Neutrophil (primary cell): ENCODE results near the gene SLC37A2.
A peak's percentile ranks its signal among the peaks of the same experiment; 100 is the strongest.

Experiments used
- H3K27ac ChIP-seq: fragments of 200-600 bp; sonication (generic); 2 replicates; pipeline ENCODE4 v1.5.1; 2016; ENCODE audit warnings: mild to moderate bottlenecking, moderate library complexity
- H3K27me3 ChIP-seq: fragments of 200-600 bp; sonication (generic); 2 replicates; pipeline ENCODE4 v1.6.0; 2016; ENCODE audit warnings: mild to moderate bottlenecking
- H3K36me3 ChIP-seq: fragments of 200-600 bp; sonication (generic); 2 replicates; pipeline ENCODE4 v1.5.1; 2017
- H3K4me1 ChIP-seq, 2 experiments: fragments of 200-600 bp in 1 of 2; sonication (generic) in 1 of 2; 1 replicate in 1 of 2; 2 replicates in 1 of 2; pipeline versions ENCODE4 v1.5.1 to v1.6.1; 2013 to 2016; ENCODE audit warnings: low read depth in 1 of 2, low read length in 1 of 2, mild to moderate bottlenecking in 1 of 2, moderate library complexity in 1 of 2; ENCODE audit not compliant: control insufficient read depth in 1 of 2, insufficient read depth in 1 of 2
- H3K4me3 ChIP-seq, 2 experiments: fragments of 200-600 bp in 1 of 2; sonication (generic) in 1 of 2; 1 replicate in 1 of 2; 2 replicates in 1 of 2; pipeline ENCODE4 v1.5.1; 2013 to 2016; ENCODE audit warnings: low read depth in 1 of 2, low read length in 1 of 2, mild to moderate bottlenecking in 1 of 2, moderate library complexity in 1 of 2
- H3K9me3 ChIP-seq: fragments of 200-600 bp; sonication (generic); 2 replicates; pipeline ENCODE4 v1.5.1; 2016
- CTCF ChIP-seq: fragments of 200-600 bp; sonication (generic); IDR thresholded peaks from 2 replicates; pipeline ENCODE4 v1.5.1; 2016; ENCODE audit warnings: antibody characterized with exemption

SLC37A2 gene

DNA sequence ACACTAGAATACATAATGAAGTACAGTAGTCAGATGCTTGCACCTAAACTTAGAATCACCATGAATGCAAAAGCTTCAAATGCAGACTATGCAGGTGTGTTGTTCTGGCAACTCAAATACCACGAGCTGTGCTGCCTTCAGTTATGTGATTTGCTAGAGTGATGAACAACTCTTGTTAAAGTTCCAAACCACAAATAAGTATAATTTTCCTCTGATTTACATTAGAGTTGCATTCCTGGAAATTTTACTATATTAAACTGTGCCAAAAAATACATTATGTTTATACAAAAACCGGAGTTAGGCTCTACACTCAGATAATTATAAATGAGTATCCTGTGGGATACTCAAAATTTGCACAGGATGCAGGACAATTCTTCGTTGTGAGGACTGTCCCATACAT is 45.4 kb downstream of the SLC37A2 start:
- Histone ChIP-seq H3K27ac (no peak overlapping the region), H3K27me3 (no peaks in the 10 kb centered on the region), H3K4me1 (peaks cover 15 to 17% of the 10 kb centered on the region in 2 experiments), H3K4me3 (no peak overlapping the region), H3K9me3 (no peaks in the 10 kb centered on the region), H3K36me3 (no peaks in the 10 kb centered on the region)
- TF ChIP-seq CTCF, result no peak

- Histone ChIP-seq H3K27me3 (peaks cover 12% of the 10 kb centered on the region), H3K36me3 (no peaks in the 10 kb centered on the region), H3K4me3 (peak overlapping the region; percentile 83 to 88), H3K27ac (peak overlapping the region; percentile 85), H3K4me1 (peaks cover 15 to 17% of the 10 kb centered on the region in 2 experiments), H3K9me3 (no peaks in the 10 kb centered on the region)
- TF ChIP-seq CTCF, result no peak
Measured at GRCh38 chr11:125110506-125110905, 47.4 kb downstream of the SLC37A2 start.

GRCh38 chr11:125111001-125111342 is 47.9 kb downstream of the SLC37A2 start:
- H3K4me3 ChIP-seq, result peak overlapping the region; percentile 83 to 88
- H3K4me1 ChIP-seq, result peaks cover 15 to 17% of the 10 kb centered on the region in 2 experiments
- peak overlapping the region; percentile 85 for H3K27ac ChIP-seq
- H3K27me3 ChIP-seq, result peaks cover 16% of the 10 kb centered on the region
- H3K9me3 ChIP-seq, result no peaks in the 10 kb centered on the region
- no peaks in the 10 kb centered on the region for H3K36me3 ChIP-seq
- no peak for TF ChIP-seq CTCF

- TF ChIP-seq CTCF, result no peak
- peaks cover 22% of the 10 kb centered on the region for H3K27me3 ChIP-seq
- peak within 1 kb of the TSS; percentile 83 to 88 for H3K4me3 ChIP-seq
- H3K36me3 ChIP-seq, result no peaks in the 10 kb centered on the region
- peak within 1 kb of the TSS; percentile 85 for H3K27ac ChIP-seq
- peaks cover 15 to 17% of the 10 kb centered on the region in 2 experiments for H3K4me1 ChIP-seq
- H3K9me3 ChIP-seq, result no peaks in the 10 kb centered on the region
Measured at GRCh38 chr11:125111343-125112207, 48.5 kb downstream of the SLC37A2 start, which contains the start of gene TMEM218. Gene TMEM218 (minus strand): TSS chr11:125111626. CDS start chr11:125102241, 9,385 bp downstream.

DNA sequence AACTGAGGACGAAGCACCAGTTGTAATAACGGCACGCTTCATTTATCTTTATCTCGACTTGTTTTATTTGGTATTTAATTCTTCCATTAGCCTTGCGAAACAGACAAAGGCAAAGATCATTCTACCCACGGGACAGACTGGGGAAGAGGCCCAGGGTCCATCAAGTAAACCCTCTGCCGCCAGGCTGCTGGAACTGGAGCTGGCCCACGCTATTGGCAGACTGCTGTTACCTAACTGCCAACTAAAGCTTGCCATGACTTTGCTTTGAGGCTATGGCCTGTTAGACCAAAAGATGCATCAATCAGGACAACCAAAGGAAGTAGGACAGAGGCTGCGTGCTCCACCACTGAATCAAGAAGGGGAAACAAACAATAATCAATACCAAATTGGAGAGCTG is 49.1 kb downstream of the SLC37A2 start:
- Histone ChIP-seq H3K27me3 (peaks cover 29% of the 10 kb centered on the region), H3K36me3 (no peaks in the 10 kb centered on the region), H3K4me3 (peak overlapping the region; percentile 83 to 88), H3K27ac (peak overlapping the region; percentile 85), H3K4me1 (peaks cover 15 to 17% of the 10 kb centered on the region in 2 experiments), H3K9me3 (no peaks in the 10 kb centered on the region)
- TF ChIP-seq CTCF, result no peak
